H1 (cell line): Measurements from ENCODE around the gene CCDC33. TPM values are rescaled to one million over a fixed set of nuclear protein-coding genes. Genes with fewer than 3 reads are reported as not detected.
A peak's percentile ranks its signal among the peaks of the same experiment; 100 is the strongest.

Source experiments
- CTCF ChIA-PET: fragments of 300-600 bp; sonication (Branson Sonifier 250); formaldehyde crosslinking; loops from one replicate; lab custom pipeline; 2021; ENCODE audit not compliant: partially characterized antibody; lab: Charles Lee
- POLR2A ChIA-PET: fragments of 300-600 bp; sonication (Branson Sonifier 250); formaldehyde crosslinking; loops from one replicate; lab custom pipeline; 2021; ENCODE audit warnings: inconsistent platforms; ENCODE audit not compliant: partially characterized antibody; lab: Charles Lee
- DNase-seq, 2 experiments: peaks; one replicate each; pipeline versions ENCODE4 v3.0.0 to v3.0.0-alpha.2; 2010 to 2022; ENCODE audit warnings: low spot score in 2 of 2, low read depth in 1 of 2, mixed read lengths in 1 of 2
- FAIRE-seq: peaks from 2 replicates; lab custom pipeline; 2011; peaks lifted over from hg19 to GRCh38; lab: Jason Lieb, UNC
- H2AFZ ChIP-seq: 2 replicates; pipeline ENCODE4 v1.8.1; 2012; ENCODE audit warnings: low read length, inconsistent platforms
- H2AK5ac ChIP-seq: 2 replicates; pipeline ENCODE4 v1.6.1; 2013; ENCODE audit warnings: low read depth, low read length
- H2BK120ac ChIP-seq: replicated peaks from 2 replicates; pipeline ENCODE3; 2013; ENCODE audit warnings: low read depth, low read length, inconsistent platforms
- H2BK12ac ChIP-seq: 2 replicates; pipeline ENCODE4 v1.6.1; 2013; ENCODE audit warnings: low read depth, low read length
- H2BK15ac ChIP-seq: 2 replicates; pipeline ENCODE4 v1.6.1; 2013; ENCODE audit warnings: low read length
- H2BK20ac ChIP-seq: 2 replicates; pipeline ENCODE4 v1.6.1; 2013; ENCODE audit warnings: low read length
- H2BK5ac ChIP-seq: 2 replicates; pipeline ENCODE4 v1.6.1; 2013; ENCODE audit warnings: low read depth, low read length
- H3K14ac ChIP-seq: 2 replicates; pipeline ENCODE4 v1.6.1; 2013; ENCODE audit warnings: inconsistent platforms; ENCODE audit not compliant: insufficient read length
- H3K18ac ChIP-seq: 2 replicates; pipeline ENCODE4 v1.6.1; 2013; ENCODE audit warnings: low read length; ENCODE audit errors: extremely low read depth
- H3K23ac ChIP-seq: 2 replicates; pipeline ENCODE4 v1.6.1; 2013; ENCODE audit warnings: inconsistent platforms; ENCODE audit not compliant: insufficient read length
- H3K23me2 ChIP-seq: 2 replicates; pipeline ENCODE4 v1.6.1; 2013; ENCODE audit warnings: low read depth, low read length
- H3K27ac ChIP-seq: 2 replicates; pipeline ENCODE4 v1.6.1; 2011; ENCODE audit warnings: low read depth, low read length, inconsistent platforms
- H3K27me3 ChIP-seq, 4 experiments: replicated peaks in 1 of 4; 1 replicate in 1 of 4; 2 replicates in 3 of 4; pipeline versions ENCODE4 v1.6.1 to v1.8.1; 2011 to 2013; ENCODE audit warnings: low read length in 3 of 4, mild to moderate bottlenecking in 3 of 4, inconsistent platforms in 2 of 4, mixed read lengths in 2 of 4, moderate library complexity in 1 of 4; ENCODE audit not compliant: control insufficient read depth in 3 of 4, insufficient read depth in 3 of 4; ENCODE audit errors: extremely low read depth in 1 of 4
- H3K36me3 ChIP-seq, 4 experiments: 2 replicates each; pipeline versions ENCODE4 v1.6.1 to v1.8.1; 2011 to 2013; ENCODE audit warnings: mild to moderate bottlenecking in 4 of 4, low read length in 3 of 4, moderate library complexity in 2 of 4, control low read depth in 1 of 4, inconsistent platforms in 1 of 4; ENCODE audit not compliant: insufficient read depth in 4 of 4, control insufficient read depth in 2 of 4
- H3K4ac ChIP-seq: replicated peaks from 2 replicates; pipeline ENCODE3; 2013; ENCODE audit warnings: low read length, low read depth, mixed read lengths, inconsistent platforms; ENCODE audit not compliant: insufficient read length
- H3K4me1 ChIP-seq, 4 experiments: replicated peaks in 1 of 4; 1 replicate in 1 of 4; 2 replicates in 3 of 4; pipeline versions ENCODE4 v1.6.1 to v1.8.1; 2011 to 2013; ENCODE audit warnings: low read length in 3 of 4, inconsistent platforms in 2 of 4, mixed read lengths in 1 of 4; ENCODE audit not compliant: insufficient read depth in 4 of 4, control insufficient read depth in 3 of 4
- H3K4me2 ChIP-seq, 2 experiments: 2 replicates each; pipeline versions ENCODE4 v1.6.1 to v1.8.1; 2011 to 2013; ENCODE audit warnings: low read depth in 2 of 2, low read length in 2 of 2, control low read depth in 1 of 2, inconsistent platforms in 1 of 2, mild to moderate bottlenecking in 1 of 2; ENCODE audit not compliant: insufficient read depth in 1 of 2
- H3K4me3 ChIP-seq, 4 experiments: fragments of 200-600, 300-600 bp in 1 of 4; sonication (generic), shearing (Covaris generic), sonication (Bioruptor Twin) in 1 of 4; 2 replicates each; pipeline versions ENCODE4 v1.5.1 to v1.8.1; 2011 to 2016; ENCODE audit warnings: low read length in 4 of 4, low read depth in 3 of 4, control low read depth in 2 of 4, inconsistent platforms in 2 of 4, mild to moderate bottlenecking in 2 of 4, mixed read lengths in 1 of 4, moderate library complexity in 1 of 4; ENCODE audit not compliant: insufficient read depth in 2 of 4; ENCODE audit errors: extremely low read depth in 1 of 4
- H3K56ac ChIP-seq: replicated peaks from 2 replicates; pipeline ENCODE3; 2013; ENCODE audit warnings: low read depth, mild to moderate bottlenecking, mixed read lengths, low read length, inconsistent platforms; ENCODE audit not compliant: insufficient read length
- H3K79me1 ChIP-seq: 2 replicates; pipeline ENCODE4 v1.6.1; 2013; ENCODE audit warnings: low read depth, low read length, control low read depth
- H3K79me2 ChIP-seq, 2 experiments: 2 replicates each; pipeline versions ENCODE4 v1.6.1 to v1.8.1; 2012 to 2013; ENCODE audit warnings: low read length in 2 of 2, mild to moderate bottlenecking in 2 of 2, inconsistent platforms in 1 of 2; ENCODE audit not compliant: insufficient read depth in 2 of 2, control insufficient read depth in 1 of 2
- H3K9ac ChIP-seq, 4 experiments: replicated peaks in 1 of 4; 1 replicate in 1 of 4; 2 replicates in 3 of 4; pipeline versions ENCODE4 v1.6.1 to v1.8.1; 2011 to 2013; ENCODE audit warnings: low read depth in 3 of 4, low read length in 3 of 4, control low read depth in 2 of 4, mild to moderate bottlenecking in 2 of 4, moderate library complexity in 2 of 4, inconsistent platforms in 1 of 4; ENCODE audit errors: extremely low read depth in 1 of 4
- H3K9me3 ChIP-seq, 2 experiments: 2 replicates each; pipeline versions ENCODE4 v1.6.1 to v1.8.1; 2012 to 2013; ENCODE audit warnings: mild to moderate bottlenecking in 2 of 2, moderate library complexity in 2 of 2, control low read depth in 1 of 2, inconsistent platforms in 1 of 2, low read depth in 1 of 2, low read length in 1 of 2, mixed read lengths in 1 of 2; ENCODE audit not compliant: insufficient read depth in 2 of 2
- H4K20me1 ChIP-seq, 2 experiments: replicated peaks in 1 of 2; 2 replicates each; pipeline versions ENCODE3 to v1.8.1; 2011 to 2013; ENCODE audit warnings: inconsistent platforms in 2 of 2, low read length in 2 of 2, mild to moderate bottlenecking in 1 of 2; ENCODE audit not compliant: insufficient read depth in 2 of 2, control insufficient read depth in 1 of 2
- H4K5ac ChIP-seq: 2 replicates; pipeline ENCODE4 v1.6.1; 2013; ENCODE audit warnings: low read length, low read depth, mixed read lengths, inconsistent platforms; ENCODE audit not compliant: insufficient read length
- H4K8ac ChIP-seq: 2 replicates; pipeline ENCODE4 v1.8.0; 2013; ENCODE audit warnings: mild to moderate bottlenecking, moderate library complexity, low read length, inconsistent platforms; ENCODE audit not compliant: insufficient read depth; ENCODE audit errors: extremely low read depth
- H4K91ac ChIP-seq: replicated peaks from 2 replicates; pipeline ENCODE3; 2013; ENCODE audit warnings: low read length, mixed read lengths, inconsistent platforms; ENCODE audit not compliant: insufficient read length
- BACH1 ChIP-seq: IDR thresholded peaks from 2 replicates; pipeline ENCODE4 v1.6.1; 2012; ENCODE audit warnings: low read length, improper control_type of control experiment
- CBX5 ChIP-seq: fragments of 300-800, 300-1000 bp; sonication (generic); IDR thresholded peaks from 2 replicates; pipeline ENCODE4 v1.7.1; 2016; ENCODE audit warnings: antibody characterized with exemption, low read length, low read depth
- CBX8 ChIP-seq: fragments of 300-800, 300-1000 bp; sonication (generic); IDR thresholded peaks from 2 replicates; pipeline ENCODE4 v1.7.1; 2016; ENCODE audit warnings: low read depth, low read length, borderline replicate concordance
- CHD2 ChIP-seq: IDR thresholded peaks from 2 replicates; pipeline ENCODE4 v1.6.1; 2012; ENCODE audit warnings: low read length, improper control_type of control experiment
- JUN ChIP-seq: IDR thresholded peaks from 2 replicates; pipeline ENCODE4 v1.6.1; 2011; ENCODE audit warnings: low read depth, mild to moderate bottlenecking, improper control_type of control experiment, low read length
- PHF8 ChIP-seq: fragments of 200-600 bp; sonication (generic); conservative IDR thresholded peaks from 2 replicates; pipeline ENCODE4 v1.7.1; 2012; ENCODE audit warnings: low read depth, mild to moderate bottlenecking, inconsistent platforms, low read length, moderate library complexity
- POLR2A ChIP-seq, 2 experiments: IDR thresholded peaks; 1 replicate in 1 of 2; 2 replicates in 1 of 2; pipeline ENCODE4 v1.6.1; 2011; ENCODE audit warnings: low read depth in 2 of 2, low read length in 2 of 2, mild to moderate bottlenecking in 2 of 2; ENCODE audit errors: control extremely low read depth in 1 of 2
- POLR2AphosphoS5 ChIP-seq: IDR thresholded peaks from 2 replicates; pipeline ENCODE4 v1.6.1; 2011; ENCODE audit warnings: low read depth, low read length
- SP2 ChIP-seq: IDR thresholded peaks from 2 replicates; pipeline ENCODE4 v1.6.1; 2012; ENCODE audit warnings: mild to moderate bottlenecking, low read length, inconsistent platforms
- WGBS, 2 experiments: shearing (Covaris generic) in 1 of 2; methylation state at CpG; one replicate each; pipeline versions ENCODE4 v1.1.6 to v1.1.7; 2013 to 2015; ENCODE audit warnings: low lambda C conversion rate in 2 of 2, mixed read lengths in 2 of 2, inconsistent platforms in 1 of 2, low coverage in 1 of 2, missing lambda C conversion rate in 1 of 2; ENCODE audit not compliant: insufficient replicate concordance in 2 of 2, insufficient coverage in 1 of 2, insufficient read length in 1 of 2; ENCODE audit errors: extremely low coverage in 1 of 2, missing lambda C conversion rate in 1 of 2; 5-methylcytosine and 5-hydroxymethylcytosine counted together
- polyA plus RNA-seq, 7 experiments: library from polyadenylated mRNA; depleted of rRNA in 3 of 7; stranded (reverse) in 5 of 7; unstranded in 2 of 7; fragments of >200 nt in 5 of 7; fragments of 200-250 nt in 2 of 7; gene quantifications; 1 replicate in 5 of 7; 2 replicates in 1 of 7; 4 replicates in 1 of 7; pipeline versions ENCODE4 v1.2.1 to v1.2.3, GENCODE V29; 2011 to 2013; ENCODE audit warnings: missing spikeins in 2 of 7, mixed read lengths in 2 of 7
- total RNA-seq: library from RNA; stranded (reverse); fragmentation: NEBNext Ultra II Directional; extraction: Animal tissue kit (Norgen Biotek cat#: 25700); gene quantifications from 2 replicates; pipeline ENCODE4 v1.2.1, GENCODE V29; 2021
- TF ChIP-seq, protein P1 (sequence below): IDR thresholded peaks from 2 replicates; pipeline ENCODE4 v1.6.1; 2012; ENCODE audit warnings: inconsistent platforms

CCDC33 gene
- total and polyA plus RNA-seq, 2 of the 8 experiments (the other 6 are each of a cell fraction or from before 2014, with no cell fraction given): 2.0 to 2.7 TPM

DNA sequence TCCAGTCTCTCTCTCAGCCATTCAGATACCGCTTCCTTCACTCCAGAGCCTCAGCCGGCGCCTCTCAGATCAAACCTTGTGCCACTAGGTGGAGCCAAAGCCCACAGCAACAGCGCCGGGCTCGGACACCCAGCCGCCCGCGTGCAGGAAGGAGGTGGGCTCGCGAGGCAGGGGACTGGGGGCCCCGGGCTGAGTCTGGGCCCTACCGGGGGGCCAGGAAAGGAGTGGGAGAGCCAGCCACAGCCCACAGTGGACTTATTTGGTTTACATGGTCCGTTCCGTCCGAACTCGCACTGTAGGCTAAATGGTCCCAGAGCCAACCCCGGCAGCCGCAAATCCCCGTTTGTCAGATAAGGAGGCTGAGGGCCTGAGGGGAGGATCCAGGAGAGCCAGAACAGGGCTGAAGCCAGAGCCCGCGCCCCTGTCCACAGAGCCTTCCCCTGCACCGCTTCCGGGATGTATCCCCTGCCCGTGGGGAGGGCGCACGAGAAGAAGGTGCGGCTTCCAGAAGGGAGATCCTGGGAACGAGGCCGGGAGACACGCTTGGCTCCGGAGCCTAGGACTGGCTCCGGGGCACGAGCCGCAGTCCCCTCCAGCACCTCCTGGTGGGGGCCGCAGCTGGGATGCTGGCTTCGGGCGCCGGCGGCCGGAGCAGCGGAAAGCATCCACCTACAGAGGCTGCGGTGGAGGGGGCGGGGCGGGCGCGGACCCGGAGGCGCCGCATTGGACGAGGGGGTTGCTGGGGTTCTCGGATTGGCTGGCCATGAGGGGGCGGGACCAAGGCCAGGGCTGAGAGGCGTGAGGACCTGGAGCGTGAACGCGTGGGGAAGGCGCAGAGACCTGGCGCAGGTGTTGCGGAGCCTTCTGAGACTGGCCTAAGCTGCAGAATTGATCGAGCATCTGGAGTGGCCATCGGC is 137.9 kb downstream of the CCDC33 start:
- Histone ChIP-seq H3K27ac (no peak overlapping the region), H2BK5ac (peak overlapping the region; percentile 92), H3K9ac (no peak overlapping the region; a peak in 2 of 7 replicates)
- TF ChIP-seq CHD2 (peak; percentile 39; the same call in 1 of the 2 replicates), CBX8 (no peak), SP2 (peak; percentile 43; the same call in 1 of the 2 replicates), POLR2A (IDR thresholded peaks at IDR 0.05; ENCODE audit: control extremely low read depth in 1 of 2, low read depth in 2 of 2, low read length in 2 of 2) (peak in 1 of 2 experiments; percentile 44; a peak in 1 of 3 replicates), JUN (no peak), CBX5 (no peak), POLR2AphosphoS5 (0 out of 2 replicates have a peak, but pooled peaks have one; percentile 47), PHF8 (peak; percentile 43; the same call in 1 of the 2 replicates), BACH1 (0 out of 2 replicates have a peak, but pooled peaks have one; percentile 22)
- TF ChIP-seq, protein P1, sequence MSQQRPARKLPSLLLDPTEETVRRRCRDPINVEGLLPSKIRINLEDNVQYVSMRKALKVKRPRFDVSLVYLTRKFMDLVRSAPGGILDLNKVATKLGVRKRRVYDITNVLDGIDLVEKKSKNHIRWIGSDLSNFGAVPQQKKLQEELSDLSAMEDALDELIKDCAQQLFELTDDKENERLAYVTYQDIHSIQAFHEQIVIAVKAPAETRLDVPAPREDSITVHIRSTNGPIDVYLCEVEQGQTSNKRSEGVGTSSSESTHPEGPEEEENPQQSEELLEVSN: peak; percentile 77

More for the DNA sequence above, 137.9 kb downstream of the CCDC33 start:
- Histone ChIP-seq H3K9me3 (no peaks in the 10 kb centered on the region), H3K27me3 (peaks cover 0 to 3% (median 0%) of the 10 kb centered on the region in 4 experiments; a peak in 3 of 7 replicates), H4K5ac (peak overlapping the region; percentile 92), H2AK5ac (no peak overlapping the region), H2BK12ac (peak overlapping the region; percentile 87; the same call in 1 of the 2 replicates), H3K4ac (peak overlapping the region; percentile 65), H3K23me2 (peaks cover 6% of the 10 kb centered on the region; the same call in 1 of the 2 replicates), H3K4me2 (peak overlapping the region; percentile 76 to 99), H3K36me3 (no peaks in the 10 kb centered on the region), H3K14ac (no peak overlapping the region), H4K91ac (peak overlapping the region; percentile 83), H3K18ac (peak overlapping the region; percentile 99), H4K8ac (no peak overlapping the region; the same call in 1 of the 2 replicates), H3K56ac (no peak overlapping the region), H2BK120ac (no peak overlapping the region), H2AFZ (peak overlapping the region; percentile 87; the same call in 1 of the 2 replicates), H3K79me1 (no peaks in the 10 kb centered on the region; the same call in 1 of the 2 replicates), H3K4me1 (peaks cover 4 to 15% (median 9%) of the 10 kb centered on the region in 4 experiments), H4K20me1 (no peaks in the 10 kb centered on the region), H3K79me2 (no peaks in the 10 kb centered on the region), H3K23ac (no peak overlapping the region), H2BK15ac (peak overlapping the region; percentile 98; the same call in 1 of the 2 replicates), H3K4me3 (peak overlapping the region; percentile 37 to 74 (median 62)), H2BK20ac (0 out of 2 replicates have a peak overlapping the region, but pooled peaks have one; percentile 43)
- peak; percentile 79 to 97 for DNase-seq
- ChIA-PET POLR2A (interaction anchor here (0.9 to 3.1 kb wide), 5 partner anchors 10 to 112 kb away, joined by 3 to 9 read pairs (median 3); no protein-coding TSS in a partner anchor), CTCF (interaction anchor here (0.6 to 36.8 kb wide), 33 partner anchors 10 to 368 kb away, joined by 3 to 1311 read pairs (median 5); partner anchors contain the start of genes CLK3 and SEMA7A)
- FAIRE-seq: peak; percentile 36
- 1% methylated on average over 58 of the region's 62 CpGs; no CpG with 5 or more reads in 1 of the 2 experiments for WGBS, 2 experiments
